GM18873 (cell line): ENCODE results near the gene SARS1.

Experiments
- ATAC-seq: cut with Tn5 transposase; IDR thresholded peaks from one replicate; pipeline ENCODE4 v1.9.1; 2021; ENCODE audit warnings: mild to moderate bottlenecking, moderate library complexity, moderate number of reproducible peaks; ENCODE audit not compliant: unreplicated experiment, low FRiP score

The SARS1 gene

GRCh38 chr1:109248797-109249629 is 35.3 kb downstream of the SARS1 start, which contains the start of gene CELSR2:
CELSR2 (plus strand) TSS chr1:109249539; CDS start chr1:109250080, 541 bp downstream.
- no peak for ATAC-seq

GRCh38 chr1:109249654-109250401 is 36.1 kb downstream of the SARS1 start:
- ATAC-seq: no peak

- ATAC-seq: no peak
Observed at GRCh38 chr1:109250454-109251276, 36.9 kb downstream of the SARS1 start.

- ATAC-seq: no peak
Observed at GRCh38 chr1:109251277-109252166, 37.8 kb downstream of the SARS1 start.

- no peak for ATAC-seq
Observed at GRCh38 chr1:109252167-109252892, 38.6 kb downstream of the SARS1 start.

- no peak for ATAC-seq
Observed at GRCh38 chr1:109252893-109253802, 39.4 kb downstream of the SARS1 start.

- ATAC-seq: no peak
Observed at GRCh38 chr1:109253803-109254620, 40.3 kb downstream of the SARS1 start.

- ATAC-seq: no peak
Observed at GRCh38 chr1:109254621-109255096, 40.9 kb downstream of the SARS1 start.

- ATAC-seq: no peak
Observed at GRCh38 chr1:109255097-109255651, 41.5 kb downstream of the SARS1 start.

GRCh38 chr1:109255678-109256077 is 42.0 kb downstream of the SARS1 start:
- no peak for ATAC-seq

GRCh38 chr1:109256085-109256484 is 42.4 kb downstream of the SARS1 start:
- no peak for ATAC-seq

- ATAC-seq: no peak
Observed at GRCh38 chr1:109256971-109257681, 43.4 kb downstream of the SARS1 start.

- ATAC-seq: no peak
Observed at GRCh38 chr1:109257682-109258421, 44.1 kb downstream of the SARS1 start.

- no peak for ATAC-seq
Observed at GRCh38 chr1:109258481-109259466, 45.1 kb downstream of the SARS1 start.
